Stomach smooth muscle (tissue), 2 donors: ENCODE data around the gene SLC26A2.

Experiments
- H3K27ac ChIP-seq: one replicate; pipeline ENCODE4 v1.7.0; 2013; ENCODE audit warnings: mild to moderate bottlenecking, low read length, inconsistent platforms
- H3K27me3 ChIP-seq, 2 donors: one replicate each; pipeline ENCODE4 v1.7.0; 2013; ENCODE audit warnings: low read length in 2 of 2; ENCODE audit not compliant: insufficient read depth in 2 of 2, control insufficient read depth in 1 of 2
- H3K36me3 ChIP-seq, 2 donors: one replicate each; pipeline ENCODE4 v1.7.0; 2013; ENCODE audit warnings: low read length in 2 of 2; ENCODE audit not compliant: control insufficient read depth in 2 of 2, insufficient read depth in 2 of 2
- H3K4me1 ChIP-seq: one replicate; pipeline ENCODE4 v1.7.0; 2013; ENCODE audit warnings: low read length; ENCODE audit not compliant: control insufficient read depth, insufficient read depth
- H3K4me3 ChIP-seq, 2 donors: one replicate each; pipeline ENCODE4 v1.7.0; 2013; ENCODE audit warnings: low read length in 2 of 2
- H3K9ac ChIP-seq, 2 donors: one replicate each; pipeline ENCODE4 v1.7.0; 2013; ENCODE audit warnings: low read length in 2 of 2, mild to moderate bottlenecking in 1 of 2
- H3K9me3 ChIP-seq, 2 donors: one replicate each; pipeline ENCODE4 v1.7.0; 2013; ENCODE audit warnings: low read length in 2 of 2; ENCODE audit not compliant: control insufficient read depth in 2 of 2
- donor health status: healthy.
- donor health status: Pancreatic carcinoma.

Gene SLC26A2

DNA sequence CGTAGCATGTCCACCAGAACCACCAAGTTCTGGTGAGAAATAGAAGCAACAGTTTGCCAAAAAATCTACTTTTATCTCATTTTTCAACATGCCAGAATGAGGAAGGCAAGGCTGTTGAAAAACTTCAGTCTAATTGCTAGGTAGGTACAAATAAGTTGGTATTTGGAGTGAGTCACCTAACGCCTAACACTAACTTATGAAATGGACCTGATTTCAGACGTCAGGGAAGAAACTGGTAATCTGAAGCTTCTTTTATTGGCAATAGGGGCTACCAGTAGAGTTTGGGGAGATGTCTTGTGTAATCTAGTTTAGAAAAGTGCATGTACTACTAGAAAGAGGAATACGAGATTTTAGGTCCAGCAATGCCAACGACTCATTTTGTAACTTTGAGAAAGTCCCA lies 11.6 kb upstream of the SLC26A2 start:
- Histone ChIP-seq H3K9ac (no peak overlapping the region), H3K9me3 (no peaks in the 10 kb centered on the region), H3K4me1 (no peaks in the 10 kb centered on the region), H3K27me3 (no peaks in the 10 kb centered on the region), H3K4me3 (no peak overlapping the region), H3K36me3 (no peaks in the 10 kb centered on the region), H3K27ac (no peak overlapping the region)

DNA sequence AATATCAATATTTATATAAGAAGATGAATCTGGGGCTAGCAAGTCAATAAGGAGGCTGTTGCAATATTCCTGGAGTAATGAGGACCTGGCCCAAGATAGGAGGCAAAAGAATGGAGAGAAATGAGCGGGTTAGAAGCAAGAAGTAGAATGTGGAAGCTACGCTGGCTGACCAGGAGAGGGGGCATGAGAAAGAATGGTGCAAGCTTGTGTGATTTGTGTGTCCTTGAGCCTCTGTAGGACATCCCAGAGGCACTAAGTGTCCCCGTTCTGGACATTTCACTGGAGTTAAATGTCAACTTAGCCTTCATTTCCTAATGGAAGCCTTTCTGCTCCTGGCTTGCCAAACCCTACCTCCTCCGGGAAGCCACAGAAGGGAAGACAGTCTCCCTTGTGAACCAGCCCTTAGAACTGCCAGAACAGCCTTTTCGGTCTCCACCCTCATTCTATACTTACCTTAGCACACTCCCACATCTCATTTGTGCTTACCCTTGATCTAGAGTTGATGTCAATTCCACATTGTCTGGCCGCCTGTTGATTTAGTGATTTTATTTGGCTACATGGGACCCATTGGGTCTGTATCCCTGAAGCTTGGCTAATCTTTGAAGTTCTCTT lies 9.3 kb upstream of the SLC26A2 start:
- H3K9me3 ChIP-seq = no peaks in the 10 kb centered on the region
- H3K9ac ChIP-seq = no peak overlapping the region
- H3K4me1 ChIP-seq = no peaks in the 10 kb centered on the region
- no peak overlapping the region for H3K27ac ChIP-seq
- H3K36me3 ChIP-seq = no peaks in the 10 kb centered on the region
- H3K27me3 ChIP-seq = no peaks in the 10 kb centered on the region
- H3K4me3 ChIP-seq = no peak overlapping the region

DNA sequence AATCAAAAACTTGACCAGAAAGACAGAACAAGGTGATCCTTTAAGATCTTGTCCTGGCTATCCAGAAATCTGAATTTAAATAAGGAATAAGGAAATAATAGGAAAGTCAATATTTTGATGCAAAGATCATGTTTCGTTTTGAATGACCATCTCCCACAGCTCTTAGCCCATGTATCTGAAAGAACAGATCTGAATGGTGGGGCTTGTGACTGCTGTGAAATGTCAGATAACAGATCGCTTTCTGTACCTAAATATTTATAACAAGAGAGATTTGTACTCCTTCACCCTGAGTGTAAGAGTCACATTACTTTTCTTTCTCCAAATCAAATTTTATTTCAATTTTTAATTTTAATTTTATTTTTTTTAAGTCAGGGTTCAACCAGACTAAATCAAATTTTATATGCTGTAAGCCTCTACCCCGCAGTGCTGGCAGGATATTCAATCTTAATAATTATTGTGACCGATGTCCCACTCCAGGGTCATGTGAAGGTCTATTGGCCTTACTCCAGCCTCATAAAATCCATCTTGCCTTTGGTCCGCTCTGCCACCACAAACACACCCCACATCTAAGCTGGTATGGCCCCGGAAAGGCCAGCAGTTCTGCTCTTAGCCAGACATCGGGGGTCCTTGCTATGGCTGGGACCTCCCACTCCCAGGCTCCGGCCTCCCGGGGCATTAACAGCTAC lies 7.0 kb upstream of the SLC26A2 start:
- Histone ChIP-seq H3K36me3 (no peaks in the 10 kb centered on the region), H3K4me1 (no peaks in the 10 kb centered on the region), H3K27me3 (no peaks in the 10 kb centered on the region), H3K9ac (no peak overlapping the region), H3K4me3 (no peak overlapping the region), H3K27ac (no peak overlapping the region), H3K9me3 (no peaks in the 10 kb centered on the region)

DNA sequence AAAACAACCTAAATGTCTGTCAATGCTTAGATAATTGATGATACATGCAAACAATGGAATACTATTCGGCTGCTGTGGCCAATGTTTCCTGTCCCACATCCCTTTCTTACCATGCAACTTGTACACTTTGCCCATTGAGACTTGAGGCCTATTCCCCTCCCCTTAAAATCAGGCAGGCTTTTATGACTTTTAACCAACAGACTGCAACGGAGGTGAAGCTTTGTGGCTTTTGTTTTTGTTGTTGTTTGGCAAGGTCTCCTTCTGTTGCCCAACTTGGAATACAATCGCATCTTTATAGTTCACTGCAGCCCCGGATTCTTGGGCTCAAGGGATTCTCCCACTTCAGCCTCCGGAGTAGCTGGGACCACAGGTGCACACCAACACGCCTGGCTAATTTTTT lies 5.8 kb upstream of the SLC26A2 start:
- Histone ChIP-seq H3K4me3 (no peak overlapping the region), H3K9me3 (no peaks in the 10 kb centered on the region), H3K36me3 (no peaks in the 10 kb centered on the region), H3K27me3 (no peaks in the 10 kb centered on the region), H3K9ac (no peak overlapping the region), H3K27ac (no peak overlapping the region), H3K4me1 (peaks cover 5% of the 10 kb centered on the region)

DNA sequence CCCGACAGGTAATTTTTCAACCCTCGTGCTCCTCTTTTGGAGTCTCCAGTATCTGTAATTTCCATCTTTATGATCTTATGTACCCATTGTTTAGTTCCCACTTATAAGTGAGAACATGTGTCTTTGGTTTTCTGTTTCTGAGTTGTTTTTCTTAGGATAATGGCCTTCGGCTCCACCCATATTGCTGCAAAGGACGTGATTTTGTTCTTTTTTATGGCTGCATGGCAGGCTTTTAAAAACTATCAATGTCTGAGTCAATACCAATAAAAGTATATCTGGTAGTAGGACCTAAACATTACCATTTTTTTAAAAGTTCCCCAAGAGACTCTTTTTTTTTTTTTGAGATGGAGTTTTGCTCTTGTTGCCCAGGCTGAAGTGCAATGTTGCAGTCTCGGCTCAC lies 3.9 kb upstream of the SLC26A2 start:
- Histone ChIP-seq H3K4me1 (peaks cover 15% of the 10 kb centered on the region), H3K9ac (no peak overlapping the region), H3K4me3 (no peak overlapping the region), H3K27ac (no peak overlapping the region), H3K9me3 (no peaks in the 10 kb centered on the region), H3K36me3 (no peaks in the 10 kb centered on the region), H3K27me3 (no peaks in the 10 kb centered on the region)

DNA sequence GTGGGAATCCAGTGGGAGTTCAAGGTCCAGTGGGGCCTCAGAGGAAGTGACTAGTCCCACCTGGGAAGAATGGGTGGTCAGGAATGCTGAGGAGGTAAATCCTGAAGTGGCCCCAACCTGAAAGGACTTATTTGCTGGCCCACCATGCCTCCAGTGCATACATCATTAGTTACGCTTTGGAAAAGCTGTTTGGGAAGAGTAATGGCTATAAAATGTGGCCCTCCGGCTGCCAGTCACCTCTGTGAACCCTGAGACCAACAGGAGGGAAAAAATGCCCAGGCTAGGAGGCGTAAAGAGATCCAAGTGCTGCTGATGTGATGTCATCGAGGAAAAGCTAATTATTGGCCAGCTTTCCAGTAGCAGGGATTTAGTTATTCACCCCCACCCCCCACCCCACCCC lies 2.7 kb upstream of the SLC26A2 start:
- no peaks in the 10 kb centered on the region for H3K36me3 ChIP-seq
- no peak overlapping the region for H3K9ac ChIP-seq
- no peaks in the 10 kb centered on the region for H3K9me3 ChIP-seq
- H3K4me3 ChIP-seq = no peak overlapping the region
- no peaks in the 10 kb centered on the region for H3K27me3 ChIP-seq
- H3K27ac ChIP-seq = no peak overlapping the region
- peaks cover 15% of the 10 kb centered on the region for H3K4me1 ChIP-seq

DNA sequence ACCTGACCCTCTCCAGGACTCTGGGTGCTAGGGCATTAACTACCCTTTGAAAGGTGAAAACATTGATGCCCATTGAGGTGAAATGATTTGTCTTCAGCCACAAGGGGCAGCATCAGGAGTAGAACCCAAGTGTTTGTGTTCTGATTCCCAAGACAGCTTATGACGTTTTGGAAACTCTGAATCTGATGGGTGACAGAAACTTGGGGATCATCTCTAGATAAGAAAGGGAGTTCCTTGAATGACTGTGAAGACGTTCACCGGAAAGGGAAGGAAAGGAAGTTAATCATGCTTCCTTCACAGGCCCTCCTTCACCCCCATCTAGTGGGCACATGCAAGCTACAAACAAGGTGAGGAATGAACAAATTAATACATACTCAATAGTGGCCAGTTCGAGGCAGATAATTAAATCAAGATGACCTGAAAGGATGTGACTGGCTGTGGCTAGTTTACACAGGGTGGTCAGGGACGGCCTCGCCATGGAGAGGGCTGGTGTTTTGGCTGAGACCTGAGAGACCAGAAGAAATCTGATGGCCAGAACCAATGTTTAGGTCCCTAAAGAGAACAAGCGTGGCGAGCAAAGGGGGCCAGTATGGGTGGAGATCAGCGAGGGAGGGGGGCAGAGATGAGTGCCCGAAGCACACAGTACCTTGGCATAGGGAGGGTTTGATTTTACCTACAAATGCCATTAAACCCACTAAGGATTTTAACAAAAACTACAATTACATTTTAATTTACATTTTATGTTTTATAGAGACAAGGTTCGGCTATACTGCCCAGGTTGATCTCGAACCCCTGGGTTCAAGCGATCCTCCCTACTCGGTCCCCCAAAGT lies 937 bp upstream of the SLC26A2 start:
- Histone ChIP-seq H3K27ac (peak overlapping the region; percentile 92), H3K27me3 (no peaks in the 10 kb centered on the region), H3K9me3 (no peaks in the 10 kb centered on the region), H3K4me3 (peak overlapping the region; percentile 45 to 88), H3K4me1 (peaks cover 15% of the 10 kb centered on the region), H3K9ac (peak overlapping the region; percentile 81 to 86), H3K36me3 (no peaks in the 10 kb centered on the region)

DNA sequence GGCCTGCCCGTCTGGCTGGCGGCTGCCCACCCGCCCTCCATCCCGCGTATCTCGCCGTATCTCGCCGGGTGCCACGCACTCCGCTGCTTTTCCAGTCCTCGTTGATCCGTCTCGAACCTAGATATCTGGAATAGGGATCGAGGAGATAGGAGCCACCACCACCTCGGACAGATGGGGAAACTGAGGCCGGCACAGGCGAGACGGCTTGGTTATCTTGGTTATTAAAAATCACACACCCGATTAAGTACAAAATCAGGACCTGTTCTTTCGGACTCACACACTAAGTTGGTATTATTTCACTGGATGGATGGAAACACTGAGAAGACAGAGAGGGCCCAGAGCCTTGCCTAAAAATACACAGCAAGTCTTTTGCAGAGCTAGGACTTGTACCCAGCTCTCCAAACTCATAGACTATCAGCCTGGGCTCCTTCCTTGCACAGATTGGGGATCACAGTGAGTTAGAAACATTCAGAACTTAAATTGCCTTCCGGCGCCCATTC lies 678 bp downstream of the SLC26A2 start:
- H3K4me3 ChIP-seq = peak overlapping the region; percentile 76 to 88
- peaks cover 15% of the 10 kb centered on the region for H3K4me1 ChIP-seq
- no peaks in the 10 kb centered on the region for H3K27me3 ChIP-seq
- peak overlapping the region; percentile 92 for H3K27ac ChIP-seq
- H3K9ac ChIP-seq = peak overlapping the region; percentile 75 to 86
- H3K9me3 ChIP-seq = no peaks in the 10 kb centered on the region
- H3K36me3 ChIP-seq = no peaks in the 10 kb centered on the region

DNA sequence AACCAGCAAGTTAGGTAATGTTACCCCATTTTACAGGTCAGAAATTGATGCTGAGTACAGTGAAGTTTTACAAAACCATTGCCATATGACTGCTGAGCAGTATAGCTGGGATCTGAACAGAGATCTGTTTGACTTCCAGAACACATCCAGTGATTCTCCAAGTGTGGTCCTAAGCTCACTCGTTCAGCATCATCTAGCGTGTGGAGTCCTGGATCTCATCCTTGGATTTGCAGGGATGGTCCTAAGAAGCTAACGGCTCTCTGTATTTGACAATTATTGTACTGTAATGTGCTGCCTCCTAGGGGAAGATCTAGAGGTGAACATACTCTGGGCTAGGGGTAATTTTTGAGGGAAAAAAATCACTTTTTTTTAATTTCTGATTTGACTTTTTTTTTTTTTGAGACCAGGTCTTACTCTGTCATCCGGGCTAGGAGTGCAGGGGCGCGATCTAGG lies 1.4 kb downstream of the SLC26A2 start:
- Histone ChIP-seq H3K27me3 (no peaks in the 10 kb centered on the region), H3K36me3 (no peaks in the 10 kb centered on the region), H3K4me3 (no peak overlapping the region), H3K4me1 (peaks cover 15% of the 10 kb centered on the region), H3K9me3 (no peaks in the 10 kb centered on the region), H3K27ac (no peak overlapping the region), H3K9ac (no peak overlapping the region)

DNA sequence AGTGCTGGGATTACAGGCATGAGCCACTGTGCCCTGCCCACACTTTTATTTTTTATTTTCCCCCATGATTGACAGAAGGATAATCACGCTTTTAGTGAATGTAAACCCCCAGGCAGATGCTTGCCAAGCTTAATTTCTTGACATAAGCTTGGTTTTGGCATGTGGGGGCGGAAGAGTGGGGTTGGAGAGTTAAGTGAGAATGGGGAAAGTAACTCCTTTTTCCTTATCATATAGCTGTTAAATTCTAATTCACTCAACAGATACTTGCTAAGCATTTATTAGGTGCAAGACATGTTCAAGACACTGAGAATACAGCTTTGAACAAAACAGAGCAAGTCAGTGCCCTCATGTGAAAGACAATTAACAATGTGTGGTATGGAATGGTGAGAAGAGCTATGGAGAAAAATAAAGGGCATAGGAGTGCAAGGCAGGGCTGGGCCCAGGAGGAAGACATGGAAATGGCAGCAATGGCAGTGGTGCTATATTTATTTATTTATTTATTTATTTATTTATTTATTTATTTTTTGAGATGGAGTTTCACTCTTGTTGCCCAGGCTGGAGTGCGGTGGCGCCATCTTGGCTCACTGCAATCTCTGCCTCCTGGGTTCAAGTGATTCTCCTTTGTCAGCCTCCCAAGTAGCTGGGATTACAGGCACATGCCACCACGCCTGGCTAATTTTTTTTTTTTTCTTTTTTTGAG lies 2.2 kb downstream of the SLC26A2 start:
- no peak overlapping the region for H3K27ac ChIP-seq
- H3K4me1 ChIP-seq = peaks cover 15% of the 10 kb centered on the region
- H3K9me3 ChIP-seq = no peaks in the 10 kb centered on the region
- no peak overlapping the region for H3K9ac ChIP-seq
- H3K4me3 ChIP-seq = no peak overlapping the region
- H3K27me3 ChIP-seq = no peaks in the 10 kb centered on the region
- H3K36me3 ChIP-seq = no peaks in the 10 kb centered on the region
